SK-N-SH (cell line): Measurements from ENCODE around the gene LARP4.

Experiments
- RFX5 ChIP-seq: IDR thresholded peaks from 2 replicates; pipeline ENCODE4 v1.6.1; 2012; ENCODE audit warnings: mild to moderate bottlenecking, improper control_type of control experiment, low read length
- TF ChIP-seq, protein P1 (sequence below): fragments of 200-600 bp; sonication (generic); IDR thresholded peaks from 2 replicates; pipeline ENCODE4 v1.6.1; 2017; ENCODE audit warnings: antibody characterized with exemption, mild to moderate bottlenecking, moderate library complexity

- TF ChIP-seq, protein P1, sequence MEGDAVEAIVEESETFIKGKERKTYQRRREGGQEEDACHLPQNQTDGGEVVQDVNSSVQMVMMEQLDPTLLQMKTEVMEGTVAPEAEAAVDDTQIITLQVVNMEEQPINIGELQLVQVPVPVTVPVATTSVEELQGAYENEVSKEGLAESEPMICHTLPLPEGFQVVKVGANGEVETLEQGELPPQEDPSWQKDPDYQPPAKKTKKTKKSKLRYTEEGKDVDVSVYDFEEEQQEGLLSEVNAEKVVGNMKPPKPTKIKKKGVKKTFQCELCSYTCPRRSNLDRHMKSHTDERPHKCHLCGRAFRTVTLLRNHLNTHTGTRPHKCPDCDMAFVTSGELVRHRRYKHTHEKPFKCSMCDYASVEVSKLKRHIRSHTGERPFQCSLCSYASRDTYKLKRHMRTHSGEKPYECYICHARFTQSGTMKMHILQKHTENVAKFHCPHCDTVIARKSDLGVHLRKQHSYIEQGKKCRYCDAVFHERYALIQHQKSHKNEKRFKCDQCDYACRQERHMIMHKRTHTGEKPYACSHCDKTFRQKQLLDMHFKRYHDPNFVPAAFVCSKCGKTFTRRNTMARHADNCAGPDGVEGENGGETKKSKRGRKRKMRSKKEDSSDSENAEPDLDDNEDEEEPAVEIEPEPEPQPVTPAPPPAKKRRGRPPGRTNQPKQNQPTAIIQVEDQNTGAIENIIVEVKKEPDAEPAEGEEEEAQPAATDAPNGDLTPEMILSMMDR: no peak
- no peak for TF ChIP-seq RFX5
Measured at GRCh38 chr12:50419112-50419909, 18.6 kb downstream of the LARP4 start.
